Peyer's patch (tissue), 4 donors: Measurements from ENCODE around the gene SYNE3. TPM values are rescaled to one million over a fixed set of nuclear protein-coding genes. Genes with fewer than 3 reads are reported as not detected.

ENCODE experiments used
- DNase-seq, 3 donors: peaks; one replicate each; pipeline ENCODE4 v3.0.0-alpha.2; 2017 to 2019
- H3K27ac ChIP-seq, 4 donors: fragments of 200-600 bp; sonication (generic); one replicate each; pipeline ENCODE4 v1.5.1; 2016 to 2019
- H3K27me3 ChIP-seq, 2 donors: fragments of 200-600 bp; sonication (generic); one replicate each; pipeline ENCODE4 v1.5.1; 2019
- H3K36me3 ChIP-seq, 3 donors: fragments of 200-600 bp; sonication (generic); one replicate each; pipeline ENCODE4 v1.5.1; 2016 to 2019
- H3K4me1 ChIP-seq, 4 donors: fragments of 200-600 bp; sonication (generic); one replicate each; pipeline ENCODE4 v1.5.1; 2016 to 2019
- H3K4me3 ChIP-seq, 4 donors: fragments of 200-600 bp; sonication (generic); 1 replicate in 3 of 4; 2 replicates in 1 of 4; pipeline ENCODE4 v1.5.1; 2016 to 2019; ENCODE audit warnings: mild to moderate bottlenecking in 1 of 4
- H3K9me3 ChIP-seq, 4 donors: fragments of 200-600 bp; sonication (generic); one replicate each; pipeline ENCODE4 v1.5.1; 2016 to 2019; ENCODE audit warnings: mild to moderate bottlenecking in 1 of 4
- POLR2A ChIP-seq, 2 donors: fragments of 450-650 bp; IDR thresholded peaks; one replicate each; pipeline ENCODE4 v1.5.1; 2017; ENCODE audit warnings: antibody characterized with exemption in 2 of 2, mild to moderate bottlenecking in 2 of 2, moderate library complexity in 2 of 2
- total RNA-seq, 4 donors: library from RNA; depleted of rRNA; stranded (reverse); fragments of >200 nt; gene quantifications; one replicate each; pipeline ENCODE4 v1.1.0, GENCODE V29; 2016
- TF ChIP-seq, protein P1 (sequence below), 6 experiments: fragments of 450-650 bp in 4 of 6; fragments of 200-600 bp in 2 of 6; sonication (generic) in 1 of 6; IDR thresholded peaks; one replicate each; pipeline ENCODE4 v1.5.1; 2017 to 2019; ENCODE audit warnings: antibody characterized with exemption in 6 of 6, mild to moderate bottlenecking in 3 of 6, moderate library complexity in 1 of 6

The SYNE3 gene
- total RNA-seq, 4 donors from 2014 or later, result 7.2 to 35.5 (median 13.1) TPM

DNA sequence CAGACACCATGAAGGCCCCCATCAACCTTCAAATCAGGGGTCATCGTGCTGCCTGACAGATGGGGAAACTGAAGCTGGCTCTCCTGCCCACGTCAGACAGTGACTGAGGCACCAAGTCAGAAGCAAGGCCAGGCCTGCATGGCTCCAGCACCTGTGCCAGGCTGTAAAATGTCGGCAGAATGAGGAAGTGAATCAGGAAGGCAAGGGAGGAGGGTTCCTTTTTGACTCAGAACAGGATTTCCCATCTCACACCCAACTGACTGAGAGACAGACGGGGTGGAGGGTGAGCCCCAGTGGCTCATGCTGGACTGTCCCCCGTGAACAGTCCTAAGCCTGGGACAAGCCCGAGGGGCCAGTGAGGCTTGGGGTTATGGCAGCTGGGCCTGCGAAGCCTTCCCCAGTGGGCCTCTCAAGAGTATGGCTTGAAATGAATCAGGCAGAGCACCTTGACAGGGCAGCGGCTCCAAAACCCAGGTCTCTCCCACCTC, 20.9 kb downstream of the SYNE3 start:
- no peaks in the 10 kb centered on the region for H3K36me3 ChIP-seq
- peak; percentile 50 to 79 (median 75) for DNase-seq
- H3K4me3 ChIP-seq, result no peak overlapping the region
- H3K27me3 ChIP-seq, result no peaks in the 10 kb centered on the region
- H3K9me3 ChIP-seq, result no peaks in the 10 kb centered on the region
- TF ChIP-seq, protein P1, sequence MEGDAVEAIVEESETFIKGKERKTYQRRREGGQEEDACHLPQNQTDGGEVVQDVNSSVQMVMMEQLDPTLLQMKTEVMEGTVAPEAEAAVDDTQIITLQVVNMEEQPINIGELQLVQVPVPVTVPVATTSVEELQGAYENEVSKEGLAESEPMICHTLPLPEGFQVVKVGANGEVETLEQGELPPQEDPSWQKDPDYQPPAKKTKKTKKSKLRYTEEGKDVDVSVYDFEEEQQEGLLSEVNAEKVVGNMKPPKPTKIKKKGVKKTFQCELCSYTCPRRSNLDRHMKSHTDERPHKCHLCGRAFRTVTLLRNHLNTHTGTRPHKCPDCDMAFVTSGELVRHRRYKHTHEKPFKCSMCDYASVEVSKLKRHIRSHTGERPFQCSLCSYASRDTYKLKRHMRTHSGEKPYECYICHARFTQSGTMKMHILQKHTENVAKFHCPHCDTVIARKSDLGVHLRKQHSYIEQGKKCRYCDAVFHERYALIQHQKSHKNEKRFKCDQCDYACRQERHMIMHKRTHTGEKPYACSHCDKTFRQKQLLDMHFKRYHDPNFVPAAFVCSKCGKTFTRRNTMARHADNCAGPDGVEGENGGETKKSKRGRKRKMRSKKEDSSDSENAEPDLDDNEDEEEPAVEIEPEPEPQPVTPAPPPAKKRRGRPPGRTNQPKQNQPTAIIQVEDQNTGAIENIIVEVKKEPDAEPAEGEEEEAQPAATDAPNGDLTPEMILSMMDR (IDR thresholded peaks at IDR 0.05), result no peak
- no peak for TF ChIP-seq POLR2A (IDR thresholded peaks at IDR 0.05)
- peaks cover 3 to 54% (median 27%) of the 10 kb centered on the region in 4 donors for H3K4me1 ChIP-seq
- peak overlapping the region in 3 of 4 donors; percentile 12 to 79 (median 64) for H3K27ac ChIP-seq

DNA sequence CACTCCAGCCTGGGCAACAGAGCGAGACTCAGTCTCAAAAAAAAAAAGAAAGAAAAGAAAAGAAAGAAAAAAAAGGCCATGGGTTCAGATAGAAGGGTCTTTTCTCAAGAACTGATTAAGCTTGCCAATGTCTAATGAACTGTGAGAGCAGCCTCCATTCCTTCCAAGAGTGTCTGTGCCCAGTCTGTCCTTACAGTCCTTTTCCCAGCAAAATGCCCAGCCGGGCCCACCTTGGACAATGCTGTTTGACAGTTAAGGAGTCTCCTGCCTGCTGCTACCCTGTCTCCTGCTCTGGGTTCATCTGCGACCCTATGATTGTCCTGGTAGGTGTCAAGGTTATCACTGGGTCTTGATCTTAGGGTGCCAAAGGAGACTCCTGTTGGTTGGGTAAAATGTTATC, 21.4 kb downstream of the SYNE3 start:
- Histone ChIP-seq H3K4me3 (no peak overlapping the region), H3K4me1 (peaks cover 3 to 54% (median 27%) of the 10 kb centered on the region in 4 donors), H3K9me3 (no peaks in the 10 kb centered on the region), H3K36me3 (no peaks in the 10 kb centered on the region), H3K27ac (peak overlapping the region in 2 of 4 donors; percentile 64 to 79), H3K27me3 (no peaks in the 10 kb centered on the region)
- TF ChIP-seq, protein P1 (IDR thresholded peaks at IDR 0.05), result no peak
- no peak for TF ChIP-seq POLR2A (IDR thresholded peaks at IDR 0.05)
- DNase-seq, result no peak

DNA sequence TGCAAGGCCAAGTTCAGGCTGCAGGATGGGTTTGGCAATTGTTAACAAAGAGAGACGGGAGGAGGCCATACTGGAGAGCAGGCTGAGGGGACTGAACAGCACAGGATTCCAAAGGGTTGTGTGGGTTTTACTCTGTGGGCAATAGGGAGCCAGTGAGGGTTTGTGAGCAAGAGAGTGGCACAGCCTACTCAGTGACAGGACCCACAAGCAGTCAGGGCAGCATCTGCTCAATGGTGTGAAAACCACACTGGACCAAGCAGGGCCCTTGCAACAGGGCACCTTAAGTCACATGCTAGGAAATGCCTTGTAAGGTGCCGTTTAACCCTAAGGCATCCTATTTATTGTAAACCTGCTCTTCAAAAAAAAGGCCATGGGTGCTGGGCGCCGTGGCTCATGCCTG, 22.0 kb downstream of the SYNE3 start:
- peak overlapping the region in 2 of 4 donors; percentile 64 to 79 for H3K27ac ChIP-seq
- H3K4me3 ChIP-seq, result no peak overlapping the region
- H3K27me3 ChIP-seq, result no peaks in the 10 kb centered on the region
- H3K36me3 ChIP-seq, result no peaks in the 10 kb centered on the region
- TF ChIP-seq, protein P1 (IDR thresholded peaks at IDR 0.05), result no peak
- no peak for TF ChIP-seq POLR2A (IDR thresholded peaks at IDR 0.05)
- no peaks in the 10 kb centered on the region for H3K9me3 ChIP-seq
- DNase-seq, result peak in 1 of 3 donors; percentile 24
- H3K4me1 ChIP-seq, result peaks cover 3 to 59% (median 30%) of the 10 kb centered on the region in 4 donors

DNA sequence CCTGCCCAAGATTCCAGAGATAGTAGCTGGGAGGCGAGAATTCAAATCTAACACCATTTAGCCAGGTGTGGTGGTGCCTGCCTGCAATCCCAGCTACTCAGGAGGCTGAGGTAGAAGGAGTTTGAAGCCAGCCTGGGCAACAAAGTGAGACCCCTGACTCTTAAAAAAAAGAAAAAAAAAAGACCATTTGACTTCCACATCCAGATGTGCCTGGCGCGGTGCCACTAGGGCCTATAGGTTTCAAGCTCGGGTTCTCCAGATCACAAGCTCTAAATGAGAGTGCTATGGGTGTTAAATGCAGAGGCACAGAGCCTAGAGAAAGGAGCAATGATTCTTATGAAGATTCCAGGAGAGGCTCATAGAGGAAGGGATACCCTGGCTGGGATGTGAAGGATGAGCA, 22.5 kb downstream of the SYNE3 start:
- peak overlapping the region in 2 of 4 donors; percentile 64 to 79 for H3K27ac ChIP-seq
- no peaks in the 10 kb centered on the region for H3K9me3 ChIP-seq
- no peaks in the 10 kb centered on the region for H3K36me3 ChIP-seq
- TF ChIP-seq POLR2A (IDR thresholded peaks at IDR 0.05), result no peak
- TF ChIP-seq, protein P1 (IDR thresholded peaks at IDR 0.05), result no peak
- H3K4me3 ChIP-seq, result no peak overlapping the region
- H3K27me3 ChIP-seq, result no peaks in the 10 kb centered on the region
- peak in 1 of 3 donors; percentile 36 for DNase-seq
- H3K4me1 ChIP-seq, result peaks cover 6 to 59% (median 32%) of the 10 kb centered on the region in 4 donors

DNA sequence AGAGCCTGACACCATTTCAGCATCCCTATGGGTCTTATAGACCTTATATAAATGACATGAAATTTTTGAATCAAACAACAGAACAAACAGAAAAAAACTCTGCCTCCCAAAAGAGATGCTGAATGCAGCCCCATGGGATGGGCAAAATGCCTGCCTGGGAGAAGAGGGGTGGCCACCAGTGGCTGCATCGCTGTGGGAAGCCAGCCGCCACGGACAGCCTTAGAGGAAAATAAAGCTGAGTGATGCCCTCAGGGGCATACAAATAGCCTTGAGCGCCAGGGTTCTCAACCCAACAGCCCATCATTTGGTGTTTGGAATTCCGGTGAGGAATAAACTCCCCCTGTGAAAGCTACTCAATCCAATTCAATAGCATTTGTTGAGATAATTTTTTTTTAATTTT, 22.9 kb downstream of the SYNE3 start:
- Histone ChIP-seq H3K36me3 (no peaks in the 10 kb centered on the region), H3K27ac (no peak overlapping the region), H3K4me3 (no peak overlapping the region), H3K9me3 (no peaks in the 10 kb centered on the region), H3K4me1 (peaks cover 7 to 58% (median 35%) of the 10 kb centered on the region in 4 donors), H3K27me3 (no peaks in the 10 kb centered on the region)
- peak in 1 of 3 donors; percentile 29 for DNase-seq
- no peak for TF ChIP-seq POLR2A (IDR thresholded peaks at IDR 0.05)
- TF ChIP-seq, protein P1 (IDR thresholded peaks at IDR 0.05), result no peak
